ENCODE measurements around the gene SCT. TPM values are rescaled to one million over a fixed set of nuclear protein-coding genes. Genes with fewer than 3 reads are reported as not detected.

The SCT gene
- total and polyA plus RNA-seq, 2 experiments from 2014 or later: 4.3 to 8.9 TPM

DNA sequence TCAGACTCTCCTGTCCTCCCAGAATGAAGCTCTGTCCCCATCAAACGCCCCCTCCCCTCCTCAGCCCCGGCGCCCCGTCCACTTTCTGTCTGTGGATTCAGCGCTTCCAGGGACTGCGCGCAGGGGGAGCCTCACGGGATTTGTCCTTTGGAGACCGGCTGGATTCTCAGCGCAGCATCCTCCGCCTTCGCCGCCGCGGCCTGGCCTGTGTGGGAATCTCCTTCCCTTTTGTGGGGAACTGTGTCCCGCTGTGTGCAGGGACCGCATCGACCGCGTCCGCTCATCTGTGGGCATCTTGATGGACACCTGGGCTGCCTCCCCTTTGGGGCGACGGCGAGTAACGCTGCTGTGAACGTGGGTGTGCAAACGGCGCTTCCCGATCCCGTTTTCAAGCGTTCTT is 1.1 kb upstream of the SCT start:
- H3K4me3 ChIP-seq: no peak overlapping the region
- no peak for TF ChIP-seq CTCF (IDR thresholded peaks at IDR 0.05; ENCODE audit: low read depth, low read length)
- peaks cover 15% of the 10 kb centered on the region for H3K4me1 ChIP-seq (ENCODE audit: low read depth)
- H3K27me3 ChIP-seq: peaks cover 2% of the 10 kb centered on the region
- no peaks in the 10 kb centered on the region for H3K9me3 ChIP-seq (ENCODE audit: low read depth)
- H3K27ac ChIP-seq: peak overlapping the region; percentile 90
- DNase-seq (ENCODE audit: low read depth in 1 of 2, low spot score in 1 of 2): no peak
- no peaks in the 10 kb centered on the region for H3K36me3 ChIP-seq

DNA sequence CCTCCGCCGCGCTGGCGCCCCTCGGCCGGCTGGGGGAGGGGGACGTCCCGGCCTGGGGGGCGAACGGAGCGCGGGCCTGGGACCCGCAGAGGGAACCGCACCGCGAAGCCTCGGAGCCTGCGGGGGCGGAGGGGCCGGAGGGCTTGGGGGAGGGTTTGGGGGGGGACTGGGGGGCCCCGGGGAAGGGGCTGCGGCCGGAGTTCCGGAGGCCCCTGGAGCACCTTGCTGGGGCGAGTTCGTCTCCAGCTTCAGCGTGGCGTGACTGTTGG is 261 bp upstream of the SCT start:
- Histone ChIP-seq H3K27me3 (peaks cover 2% of the 10 kb centered on the region), H3K36me3 (no peaks in the 10 kb centered on the region), H3K27ac (no peak overlapping the region), H3K4me1 (ENCODE audit: low read depth) (peaks cover 15% of the 10 kb centered on the region), H3K4me3 (no peak overlapping the region), H3K9me3 (ENCODE audit: low read depth) (no peaks in the 10 kb centered on the region)
- DNase-seq (ENCODE audit: low read depth in 1 of 2, low spot score in 1 of 2): no peak
- TF ChIP-seq CTCF (IDR thresholded peaks at IDR 0.05; ENCODE audit: low read depth, low read length): no peak

DNA sequence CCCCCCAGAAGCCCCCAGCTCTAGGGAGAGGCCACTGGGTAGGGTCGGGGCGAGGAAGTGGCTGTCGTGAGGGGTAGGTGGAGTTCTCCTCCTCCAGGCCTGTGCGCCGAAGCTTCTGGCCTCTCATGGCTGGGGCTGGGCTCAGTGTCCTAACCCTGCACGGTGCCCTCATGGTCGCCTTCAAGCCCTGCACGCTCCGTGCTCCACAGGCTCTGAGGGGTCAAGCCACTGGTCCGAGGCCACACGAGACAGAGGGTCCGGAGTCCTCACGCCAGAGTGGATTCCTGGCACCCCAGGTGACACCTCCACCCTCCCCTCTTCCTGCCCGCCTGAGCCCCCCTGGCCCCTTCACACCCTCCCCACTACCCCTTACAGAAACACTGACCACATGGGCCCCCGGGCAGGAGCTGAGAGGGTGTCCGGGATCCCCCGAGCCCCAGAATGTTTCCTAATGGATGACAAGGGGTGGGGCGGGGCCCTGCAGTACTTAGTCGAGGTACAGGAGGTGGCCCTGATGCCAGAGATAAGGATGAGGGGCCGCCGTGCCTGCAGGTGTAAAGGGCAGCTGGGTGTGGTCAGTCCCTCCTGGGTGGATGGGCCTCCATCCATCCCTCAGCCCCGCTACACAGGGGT is 1.2 kb downstream of the SCT start:
- TF ChIP-seq CTCF (IDR thresholded peaks at IDR 0.05; ENCODE audit: low read depth, low read length): no peak
- H3K27ac ChIP-seq: no peak overlapping the region
- H3K9me3 ChIP-seq (ENCODE audit: low read depth): no peaks in the 10 kb centered on the region
- no peaks in the 10 kb centered on the region for H3K36me3 ChIP-seq
- peaks cover 2% of the 10 kb centered on the region for H3K27me3 ChIP-seq
- H3K4me1 ChIP-seq (ENCODE audit: low read depth): peaks cover 15% of the 10 kb centered on the region
- DNase-seq (ENCODE audit: low read depth in 1 of 2, low spot score in 1 of 2): no peak
- no peak overlapping the region for H3K4me3 ChIP-seq

DNA sequence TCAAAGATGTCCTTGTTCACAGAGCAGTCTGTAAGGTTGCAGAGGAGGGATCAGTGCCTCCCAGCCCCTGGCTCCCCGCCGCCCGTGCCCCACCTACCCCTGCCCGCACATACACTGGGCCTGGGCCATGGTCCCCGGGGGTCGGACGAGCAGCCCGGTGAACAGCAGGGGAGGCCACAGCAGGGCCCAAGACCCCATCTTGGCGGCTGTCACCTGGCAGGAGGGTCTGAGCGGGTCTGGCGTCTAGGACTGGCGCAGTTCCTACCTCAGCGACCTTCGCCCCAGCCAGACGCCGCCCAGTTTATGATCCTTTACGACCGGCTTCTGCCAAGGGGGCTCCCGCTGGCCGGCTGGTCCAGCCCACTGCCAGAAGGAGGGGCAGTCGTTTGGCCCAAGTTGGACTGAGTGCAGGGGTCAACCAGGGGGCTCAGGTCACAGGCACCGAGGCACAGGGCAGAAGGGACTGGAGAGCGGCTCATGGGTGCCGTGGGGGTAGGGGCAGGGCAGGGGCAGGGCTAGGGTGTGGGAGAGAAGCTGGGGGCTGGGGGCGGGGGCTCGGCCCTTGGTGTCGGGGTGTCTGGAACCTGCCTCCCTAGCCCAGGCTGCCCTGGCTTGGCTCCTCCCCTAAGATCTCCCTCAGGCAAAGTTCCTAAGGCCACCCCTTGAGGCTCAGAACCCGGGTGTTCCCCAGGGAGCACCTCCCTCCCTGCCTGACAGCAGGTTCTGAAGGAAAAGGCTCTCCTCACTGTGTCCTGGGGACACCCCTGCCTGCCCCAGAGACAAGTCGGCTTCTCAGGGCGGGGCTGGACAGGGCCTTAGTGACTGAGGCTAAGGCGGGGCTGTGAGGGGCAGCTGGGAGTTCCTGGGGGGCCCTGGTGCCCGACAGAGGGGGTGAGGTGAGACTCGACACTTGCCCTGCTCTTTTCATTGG is 2.0 kb downstream of the SCT start, which contains the start of gene CDHR5:
TSS of gene CDHR5 (minus strand) at position 251 of the 931 bp plus-strand sequence. CDS start at position 198, 53 bp downstream.
- peaks cover 2% of the 10 kb centered on the region for H3K27me3 ChIP-seq
- no peak within 1 kb of the TSS for H3K4me3 ChIP-seq
- DNase-seq (ENCODE audit: low read depth in 1 of 2, low spot score in 1 of 2): no peak
- no peak within 1 kb of the TSS for H3K27ac ChIP-seq
- no peak for TF ChIP-seq CTCF (IDR thresholded peaks at IDR 0.05; ENCODE audit: low read depth, low read length)
- H3K9me3 ChIP-seq (ENCODE audit: low read depth): no peaks in the 10 kb centered on the region
- H3K36me3 ChIP-seq: no peaks in the 10 kb centered on the region
- peaks cover 15% of the 10 kb centered on the region for H3K4me1 ChIP-seq (ENCODE audit: low read depth)

GRCh38 chr11:623999-624704 is 2.8 kb downstream of the SCT start:
- Histone ChIP-seq H3K27me3 (peaks cover 2% of the 10 kb centered on the region), H3K4me1 (ENCODE audit: low read depth) (peaks cover 9% of the 10 kb centered on the region), H3K36me3 (no peaks in the 10 kb centered on the region), H3K27ac (no peak overlapping the region), H3K9me3 (ENCODE audit: low read depth) (no peaks in the 10 kb centered on the region), H3K4me3 (no peak overlapping the region)
- TF ChIP-seq CTCF (IDR thresholded peaks at IDR 0.05; ENCODE audit: low read depth, low read length): no peak
- no peak for DNase-seq (ENCODE audit: low read depth in 1 of 2, low spot score in 1 of 2)

Data from cardiac muscle cell (in vitro differentiated cells and primary cell).